ENCODE measurements around the gene CCDC51.

CCDC51 gene

DNA sequence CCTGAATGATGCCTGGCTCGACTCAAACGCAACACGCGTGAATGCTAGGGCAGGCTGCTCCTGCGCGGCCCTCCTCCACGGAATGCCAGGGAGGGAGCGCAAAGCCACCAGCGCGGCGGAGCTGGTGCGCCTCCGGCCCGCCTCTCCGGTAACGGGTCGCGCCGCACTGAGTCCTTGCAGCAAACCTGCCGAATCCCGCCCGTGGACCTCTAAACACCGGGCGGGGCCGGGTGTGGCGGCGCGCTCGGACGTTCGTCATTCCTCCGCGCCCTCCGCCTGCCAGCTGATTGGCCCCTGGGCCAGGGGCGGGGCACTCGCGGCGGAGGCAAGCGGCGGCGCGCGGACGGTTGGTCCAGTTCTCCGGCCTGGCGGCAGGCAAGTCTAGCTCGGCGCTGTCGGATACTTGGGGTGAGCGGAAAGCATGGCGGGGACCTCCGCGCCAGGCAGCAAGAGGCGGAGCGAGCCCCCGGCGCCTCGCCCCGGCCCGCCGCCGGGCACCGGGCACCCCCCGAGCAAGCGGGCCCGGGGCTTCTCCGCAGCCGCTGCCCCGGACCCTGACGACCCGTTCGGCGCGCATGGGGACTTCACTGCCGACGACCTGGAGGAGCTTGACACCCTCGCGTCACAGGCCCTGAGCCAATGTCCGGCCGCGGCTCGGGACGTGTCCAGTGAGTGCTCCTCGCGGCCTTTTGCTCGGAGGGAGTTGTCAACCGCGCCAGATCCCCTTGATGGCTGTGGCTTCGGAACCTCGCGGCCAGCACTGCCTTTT is 6.7 kb upstream of the CCDC51 start, which contains the start of gene ATRIP (continued):
- TF ChIP-seq, protein P1, sequence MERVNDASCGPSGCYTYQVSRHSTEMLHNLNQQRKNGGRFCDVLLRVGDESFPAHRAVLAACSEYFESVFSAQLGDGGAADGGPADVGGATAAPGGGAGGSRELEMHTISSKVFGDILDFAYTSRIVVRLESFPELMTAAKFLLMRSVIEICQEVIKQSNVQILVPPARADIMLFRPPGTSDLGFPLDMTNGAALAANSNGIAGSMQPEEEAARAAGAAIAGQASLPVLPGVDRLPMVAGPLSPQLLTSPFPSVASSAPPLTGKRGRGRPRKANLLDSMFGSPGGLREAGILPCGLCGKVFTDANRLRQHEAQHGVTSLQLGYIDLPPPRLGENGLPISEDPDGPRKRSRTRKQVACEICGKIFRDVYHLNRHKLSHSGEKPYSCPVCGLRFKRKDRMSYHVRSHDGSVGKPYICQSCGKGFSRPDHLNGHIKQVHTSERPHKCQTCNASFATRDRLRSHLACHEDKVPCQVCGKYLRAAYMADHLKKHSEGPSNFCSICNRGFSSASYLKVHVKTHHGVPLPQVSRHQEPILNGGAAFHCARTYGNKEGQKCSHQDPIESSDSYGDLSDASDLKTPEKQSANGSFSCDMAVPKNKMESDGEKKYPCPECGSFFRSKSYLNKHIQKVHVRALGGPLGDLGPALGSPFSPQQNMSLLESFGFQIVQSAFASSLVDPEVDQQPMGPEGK (CRISPR knock-in tag; IDR thresholded peaks at IDR 0.05; ENCODE audit: borderline replicate concordance) = no peak
- TF ChIP-seq ISL1 (CRISPR knock-in tag; IDR thresholded peaks at IDR 0.05) = no peak
- TF ChIP-seq ZFP3 (CRISPR knock-in tag; IDR thresholded peaks at IDR 0.05) = no peak
- no peak for TF ChIP-seq POU6F1 (CRISPR knock-in tag; IDR thresholded peaks at IDR 0.05; ENCODE audit: borderline replicate concordance, low read depth)
- no peak for TF ChIP-seq ZNF8 (CRISPR knock-in tag; IDR thresholded peaks at IDR 0.05)

- peak; percentile 21 for ATAC-seq
- TF ChIP-seq GLIS3 (CRISPR knock-in tag; IDR thresholded peaks at IDR 0.05) = no peak
- TF ChIP-seq TOX (CRISPR knock-in tag; IDR thresholded peaks at IDR 0.05; ENCODE audit: borderline replicate concordance) = no peak
- no peak for TF ChIP-seq POU6F1 (CRISPR knock-in tag; IDR thresholded peaks at IDR 0.05; ENCODE audit: borderline replicate concordance, low read depth)
- no peak for TF ChIP-seq PPARA (CRISPR knock-in tag; IDR thresholded peaks at IDR 0.05; ENCODE audit: borderline replicate concordance)
- TF ChIP-seq BACH2 (CRISPR knock-in tag; IDR thresholded peaks at IDR 0.05; ENCODE audit: borderline replicate concordance) = no peak
- no peak for TF ChIP-seq ESRRG (CRISPR knock-in tag; IDR thresholded peaks at IDR 0.05)
- TF ChIP-seq, protein P2, sequence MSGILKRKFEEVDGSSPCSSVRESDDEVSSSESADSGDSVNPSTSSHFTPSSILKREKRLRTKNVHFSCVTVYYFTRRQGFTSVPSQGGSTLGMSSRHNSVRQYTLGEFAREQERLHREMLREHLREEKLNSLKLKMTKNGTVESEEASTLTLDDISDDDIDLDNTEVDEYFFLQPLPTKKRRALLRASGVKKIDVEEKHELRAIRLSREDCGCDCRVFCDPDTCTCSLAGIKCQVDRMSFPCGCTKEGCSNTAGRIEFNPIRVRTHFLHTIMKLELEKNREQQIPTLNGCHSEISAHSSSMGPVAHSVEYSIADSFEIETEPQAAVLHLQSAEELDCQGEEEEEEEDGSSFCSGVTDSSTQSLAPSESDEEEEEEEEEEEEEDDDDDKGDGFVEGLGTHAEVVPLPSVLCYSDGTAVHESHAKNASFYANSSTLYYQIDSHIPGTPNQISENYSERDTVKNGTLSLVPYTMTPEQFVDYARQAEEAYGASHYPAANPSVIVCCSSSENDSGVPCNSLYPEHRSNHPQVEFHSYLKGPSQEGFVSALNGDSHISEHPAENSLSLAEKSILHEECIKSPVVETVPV (CRISPR knock-in tag; IDR thresholded peaks at IDR 0.05) = no peak
- TF ChIP-seq, protein P1 (CRISPR knock-in tag; IDR thresholded peaks at IDR 0.05; ENCODE audit: borderline replicate concordance) = no peak
- no peak for TF ChIP-seq CSDC2 (CRISPR knock-in tag; IDR thresholded peaks at IDR 0.05)
- TF ChIP-seq TCF4 (CRISPR knock-in tag; IDR thresholded peaks at IDR 0.05; ENCODE audit: borderline replicate concordance) = no peak
- no peak for TF ChIP-seq ZNF565 (CRISPR knock-in tag; conservative IDR thresholded peaks at IDR 0.05; ENCODE audit: low read depth)
- TF ChIP-seq ARNTL (CRISPR knock-in tag; IDR thresholded peaks at IDR 0.05; ENCODE audit: borderline replicate concordance, low read depth) = no peak
- TF ChIP-seq OSR1 (CRISPR knock-in tag; IDR thresholded peaks at IDR 0.05) = no peak
- no peak for TF ChIP-seq RARB (CRISPR knock-in tag; IDR thresholded peaks at IDR 0.05)
- TF ChIP-seq, protein P3, sequence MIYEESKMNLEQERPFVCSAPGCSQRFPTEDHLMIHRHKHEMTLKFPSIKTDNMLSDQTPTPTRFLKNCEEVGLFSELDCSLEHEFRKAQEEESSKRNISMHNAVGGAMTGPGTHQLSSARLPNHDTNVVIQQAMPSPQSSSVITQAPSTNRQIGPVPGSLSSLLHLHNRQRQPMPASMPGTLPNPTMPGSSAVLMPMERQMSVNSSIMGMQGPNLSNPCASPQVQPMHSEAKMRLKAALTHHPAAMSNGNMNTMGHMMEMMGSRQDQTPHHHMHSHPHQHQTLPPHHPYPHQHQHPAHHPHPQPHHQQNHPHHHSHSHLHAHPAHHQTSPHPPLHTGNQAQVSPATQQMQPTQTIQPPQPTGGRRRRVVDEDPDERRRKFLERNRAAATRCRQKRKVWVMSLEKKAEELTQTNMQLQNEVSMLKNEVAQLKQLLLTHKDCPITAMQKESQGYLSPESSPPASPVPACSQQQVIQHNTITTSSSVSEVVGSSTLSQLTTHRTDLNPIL (CRISPR knock-in tag; IDR thresholded peaks at IDR 0.05; ENCODE audit: low read depth) = no peak
- no peak for TF ChIP-seq TSHZ2 (CRISPR knock-in tag; IDR thresholded peaks at IDR 0.05)
- no peak for TF ChIP-seq ZFP3 (CRISPR knock-in tag; IDR thresholded peaks at IDR 0.05)
- TF ChIP-seq ZFP30 (CRISPR knock-in tag; IDR thresholded peaks at IDR 0.05) = no peak
- TF ChIP-seq ZNF8 (CRISPR knock-in tag; IDR thresholded peaks at IDR 0.05) = no peak
- TF ChIP-seq ZNF70 (CRISPR knock-in tag; IDR thresholded peaks at IDR 0.05) = no peak
These were observed 6.1 kb upstream of the CCDC51 start for GRCh38 chr3:48446043-48446424.

All from SK-N-SH treated with all-trans-retinoic acid at 6 μM for 48 hours (cell line).